GM12891 (cell line): ENCODE data around the gene C1QTNF4.

Source experiments
- POLR2A ChIP-seq: IDR thresholded peaks from 2 replicates; pipeline ENCODE4 v1.6.1; 2011; ENCODE audit warnings: low read depth, low read length, control low read depth
- POLR2AphosphoS5 ChIP-seq: IDR thresholded peaks from 2 replicates; pipeline ENCODE4 v1.6.1; 2011; ENCODE audit warnings: low read depth, low read length, control low read depth
- TAF1 ChIP-seq: IDR thresholded peaks from 2 replicates; pipeline ENCODE4 v1.6.1; 2011; ENCODE audit warnings: low read depth, low read length, control low read depth

GRCh38 chr11:47539681-47540039, 54.6 kb downstream of the C1QTNF4 start:
- TF ChIP-seq POLR2AphosphoS5 (no peak), POLR2A (no peak), TAF1 (no peak)
